ENCODE data around the gene CSAD.

DNA sequence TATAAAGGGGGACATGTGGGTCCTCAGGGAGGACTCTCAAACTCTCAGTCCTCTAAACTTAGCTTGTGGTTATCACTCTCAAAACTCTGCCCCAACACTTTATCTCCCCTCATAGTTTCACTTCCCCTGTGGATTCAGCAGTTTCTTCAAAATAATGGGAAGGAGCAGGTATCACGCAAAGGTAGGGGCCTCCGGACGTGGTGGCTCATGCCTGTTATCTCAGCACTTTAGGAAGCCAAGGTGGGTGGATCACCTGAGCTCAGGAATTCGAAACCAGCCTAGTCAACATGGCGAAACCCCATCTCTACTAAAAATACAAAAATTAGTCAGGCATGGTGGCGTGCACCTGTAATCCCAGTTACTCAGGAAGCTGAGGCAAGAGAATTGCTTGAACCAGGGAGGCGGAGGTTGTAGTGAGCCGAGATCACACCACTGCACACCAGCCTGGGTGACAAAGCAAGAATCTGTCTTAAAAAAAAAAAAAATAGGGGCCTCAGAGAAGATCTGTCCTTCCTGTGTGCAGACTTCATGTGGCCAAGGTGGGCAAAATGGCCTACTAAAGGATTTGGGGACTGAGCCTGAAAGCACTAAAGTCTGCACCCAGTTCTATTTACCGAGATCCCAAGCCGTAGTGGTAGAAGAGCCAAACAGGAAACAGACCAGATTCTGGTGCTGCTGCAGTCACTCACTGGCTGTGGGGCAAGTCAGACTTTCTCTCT is 19.9 kb upstream of the CSAD start:
- TF ChIP-seq EP300 (IDR thresholded peaks at IDR 0.05; ENCODE audit: low read depth) (no peak), POLR2A (IDR thresholded peaks at IDR 0.05) (no peak)
- TF ChIP-seq, protein P1, sequence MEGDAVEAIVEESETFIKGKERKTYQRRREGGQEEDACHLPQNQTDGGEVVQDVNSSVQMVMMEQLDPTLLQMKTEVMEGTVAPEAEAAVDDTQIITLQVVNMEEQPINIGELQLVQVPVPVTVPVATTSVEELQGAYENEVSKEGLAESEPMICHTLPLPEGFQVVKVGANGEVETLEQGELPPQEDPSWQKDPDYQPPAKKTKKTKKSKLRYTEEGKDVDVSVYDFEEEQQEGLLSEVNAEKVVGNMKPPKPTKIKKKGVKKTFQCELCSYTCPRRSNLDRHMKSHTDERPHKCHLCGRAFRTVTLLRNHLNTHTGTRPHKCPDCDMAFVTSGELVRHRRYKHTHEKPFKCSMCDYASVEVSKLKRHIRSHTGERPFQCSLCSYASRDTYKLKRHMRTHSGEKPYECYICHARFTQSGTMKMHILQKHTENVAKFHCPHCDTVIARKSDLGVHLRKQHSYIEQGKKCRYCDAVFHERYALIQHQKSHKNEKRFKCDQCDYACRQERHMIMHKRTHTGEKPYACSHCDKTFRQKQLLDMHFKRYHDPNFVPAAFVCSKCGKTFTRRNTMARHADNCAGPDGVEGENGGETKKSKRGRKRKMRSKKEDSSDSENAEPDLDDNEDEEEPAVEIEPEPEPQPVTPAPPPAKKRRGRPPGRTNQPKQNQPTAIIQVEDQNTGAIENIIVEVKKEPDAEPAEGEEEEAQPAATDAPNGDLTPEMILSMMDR (IDR thresholded peaks at IDR 0.05) = no peak
